Testis (tissue), 3 donors: ENCODE measurements around the gene SYTL4. TPM values are rescaled to one million over a fixed set of nuclear protein-coding genes. Genes with fewer than 3 reads are reported as not detected.
A peak's percentile ranks its signal among the peaks of the same experiment; 100 is the strongest.

Source experiments
- DNase-seq: peaks from one replicate; pipeline ENCODE4 v3.0.0-alpha.2; 2019
- H3K27ac ChIP-seq, 2 donors: fragments of 200-600 bp; sonication (generic); one replicate each; pipeline ENCODE4 v1.5.1; 2019
- H3K27me3 ChIP-seq: fragments of 200-600 bp; sonication (generic); one replicate; pipeline ENCODE4 v1.5.1; 2019
- H3K36me3 ChIP-seq: fragments of 200-600 bp; sonication (generic); one replicate; pipeline ENCODE4 v1.5.1; 2017; ENCODE audit warnings: low read depth; ENCODE audit errors: missing control alignments
- H3K4me1 ChIP-seq: fragments of 200-600 bp; sonication (generic); one replicate; pipeline ENCODE4 v1.5.1; 2019
- H3K4me3 ChIP-seq, 2 donors: fragments of 200-600 bp; sonication (generic); one replicate each; pipeline ENCODE4 v1.5.1; 2017 to 2019
- H3K9me3 ChIP-seq: fragments of 200-600 bp; sonication (generic); one replicate; pipeline ENCODE4 v1.5.1; 2017
- POLR2A ChIP-seq: fragments of 450-650 bp; IDR thresholded peaks from one replicate; pipeline ENCODE4 v1.6.1; 2017; ENCODE audit warnings: antibody characterized with exemption, mild to moderate bottlenecking, moderate library complexity
- WGBS, 2 donors: methylation state at CpG; one replicate each; pipeline ENCODE4 v1.1.5; 2018; 5-methylcytosine and 5-hydroxymethylcytosine counted together
- intact Hi-C: fragments of 100-400 bp; cut with DNase I; formaldehyde crosslinking; loops from one replicate; pipeline ENCODE4 v1.15.1; 2023; ENCODE audit warnings: low total_unique reads
- polyA plus RNA-seq: library from polyadenylated mRNA; stranded (reverse); fragments of 350-450 nt; fragmentation: Illumina TruSeq; extraction: RNeasy Lipid Tissue Mini Kit (QIAGEN cat#74804); gene quantifications from one replicate; pipeline ENCODE4 v1.2.3, GENCODE V29; 2014; ENCODE audit warnings: low read depth, low replicate concordance; ENCODE audit not compliant: insufficient read depth
- total RNA-seq, 2 donors: library from RNA; depleted of rRNA; stranded (reverse); fragments of >200 nt; gene quantifications; one replicate each; pipeline ENCODE4 v1.2.3, GENCODE V29; 2016
- TF ChIP-seq, protein P1 (sequence below), 3 experiments: fragments of 450-650 bp in 2 of 3; fragments of 200-600 bp in 1 of 3; sonication (generic) in 1 of 3; IDR thresholded peaks; one replicate each; pipeline ENCODE4 v1.5.1; 2016 to 2019; ENCODE audit warnings: antibody characterized with exemption in 3 of 3, mild to moderate bottlenecking in 2 of 3, moderate library complexity in 1 of 3

The SYTL4 gene
- total and polyA plus RNA-seq, 3 donors from 2014 or later, result 26.3 to 64.7 (median 51.4) TPM

DNA sequence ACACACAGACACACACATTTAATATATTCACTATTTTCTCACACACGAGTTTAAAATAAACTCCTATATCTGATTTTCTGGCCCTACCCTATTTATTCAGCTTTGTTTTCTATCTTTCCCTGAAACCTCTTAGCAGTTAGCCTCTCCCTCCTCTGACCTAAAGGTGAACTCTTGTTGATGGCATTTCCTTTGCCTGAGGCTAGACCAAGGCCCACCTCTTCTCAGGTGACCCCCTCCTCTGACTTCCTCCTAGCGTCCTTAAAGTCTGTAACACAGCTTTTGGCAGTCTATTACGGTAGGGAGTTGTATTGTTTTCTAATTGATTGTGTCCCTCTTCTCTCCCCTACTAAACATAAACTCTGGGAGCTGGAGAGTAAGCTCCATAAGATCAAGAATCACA lies 89.6 kb downstream of the SYTL4 start:
- WGBS, 2 donors, result 75 to 82% methylated on average over 3 of the region's 3 CpGs
- Histone ChIP-seq H3K27me3 (no peaks in the 10 kb centered on the region), H3K27ac (no peak overlapping the region), H3K9me3 (no peaks in the 10 kb centered on the region), H3K4me1 (no peaks in the 10 kb centered on the region), H3K4me3 (no peak overlapping the region), H3K36me3 (no peaks in the 10 kb centered on the region)
- TF ChIP-seq, protein P1, sequence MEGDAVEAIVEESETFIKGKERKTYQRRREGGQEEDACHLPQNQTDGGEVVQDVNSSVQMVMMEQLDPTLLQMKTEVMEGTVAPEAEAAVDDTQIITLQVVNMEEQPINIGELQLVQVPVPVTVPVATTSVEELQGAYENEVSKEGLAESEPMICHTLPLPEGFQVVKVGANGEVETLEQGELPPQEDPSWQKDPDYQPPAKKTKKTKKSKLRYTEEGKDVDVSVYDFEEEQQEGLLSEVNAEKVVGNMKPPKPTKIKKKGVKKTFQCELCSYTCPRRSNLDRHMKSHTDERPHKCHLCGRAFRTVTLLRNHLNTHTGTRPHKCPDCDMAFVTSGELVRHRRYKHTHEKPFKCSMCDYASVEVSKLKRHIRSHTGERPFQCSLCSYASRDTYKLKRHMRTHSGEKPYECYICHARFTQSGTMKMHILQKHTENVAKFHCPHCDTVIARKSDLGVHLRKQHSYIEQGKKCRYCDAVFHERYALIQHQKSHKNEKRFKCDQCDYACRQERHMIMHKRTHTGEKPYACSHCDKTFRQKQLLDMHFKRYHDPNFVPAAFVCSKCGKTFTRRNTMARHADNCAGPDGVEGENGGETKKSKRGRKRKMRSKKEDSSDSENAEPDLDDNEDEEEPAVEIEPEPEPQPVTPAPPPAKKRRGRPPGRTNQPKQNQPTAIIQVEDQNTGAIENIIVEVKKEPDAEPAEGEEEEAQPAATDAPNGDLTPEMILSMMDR (IDR thresholded peaks at IDR 0.05), result no peak
- TF ChIP-seq POLR2A, result no peak
- DNase-seq, result no peak
- intact Hi-C loops, result no loop called here

DNA sequence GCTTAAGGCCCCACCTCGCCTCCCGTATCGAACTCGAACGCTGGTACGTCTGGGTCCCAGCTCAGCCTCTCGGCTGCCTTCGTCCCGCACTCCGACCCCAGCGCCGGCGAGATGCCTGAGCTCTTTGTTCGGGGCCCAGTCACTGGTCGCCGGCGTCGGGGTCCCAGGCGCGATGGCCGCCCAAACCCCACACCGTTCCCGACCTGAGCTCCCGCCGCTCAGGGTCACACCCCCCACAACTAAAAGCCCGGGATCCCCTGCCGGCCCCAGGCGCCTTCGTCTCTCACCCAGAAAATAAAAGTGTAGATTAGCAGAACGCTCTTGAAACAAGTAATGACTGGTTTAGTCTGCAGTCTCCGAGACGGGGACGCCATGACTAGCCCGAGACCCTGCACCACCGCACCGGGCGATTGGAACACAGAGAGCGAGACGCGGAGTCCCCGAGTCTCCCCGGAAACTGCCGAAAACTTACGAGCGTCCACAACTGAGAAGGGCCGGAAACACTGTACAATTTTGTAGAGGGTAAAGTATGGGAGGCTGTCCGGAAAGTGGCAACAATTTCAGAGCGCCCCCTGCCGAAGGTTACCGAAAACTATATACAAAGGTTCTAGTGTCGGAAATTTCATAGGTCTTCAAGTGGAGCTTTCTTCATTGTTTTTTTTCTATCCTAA lies 95.5 kb downstream of the SYTL4 start, which contains the start of gene TSPAN6:
TSPAN6 (minus strand) TSS at position 486 of the 671 bp plus-strand sequence; CDS start at position 374, 112 bp downstream.
- peak; percentile 86 for DNase-seq
- H3K4me1 ChIP-seq, result no peaks in the 10 kb centered on the region
- H3K4me3 ChIP-seq, result peak within 1 kb of the TSS; percentile 60 to 61
- peak within 1 kb of the TSS; percentile 69 to 75 for H3K27ac ChIP-seq
- WGBS, 2 donors, result 0 to 1% methylated on average over 14 to 26 of the region's 51 CpGs
- no peaks in the 10 kb centered on the region for H3K9me3 ChIP-seq
- no peak for TF ChIP-seq POLR2A
- TF ChIP-seq, protein P1 (IDR thresholded peaks at IDR 0.05), result peak in 2 of 3 experiments; percentile 34 to 47
- intact Hi-C loops, result loop anchor here (10.0 kb wide), 1 partner anchor 122 kb away; no protein-coding TSS in a partner anchor
- no peaks in the 10 kb centered on the region for H3K36me3 ChIP-seq
- no peaks in the 10 kb centered on the region for H3K27me3 ChIP-seq

DNA sequence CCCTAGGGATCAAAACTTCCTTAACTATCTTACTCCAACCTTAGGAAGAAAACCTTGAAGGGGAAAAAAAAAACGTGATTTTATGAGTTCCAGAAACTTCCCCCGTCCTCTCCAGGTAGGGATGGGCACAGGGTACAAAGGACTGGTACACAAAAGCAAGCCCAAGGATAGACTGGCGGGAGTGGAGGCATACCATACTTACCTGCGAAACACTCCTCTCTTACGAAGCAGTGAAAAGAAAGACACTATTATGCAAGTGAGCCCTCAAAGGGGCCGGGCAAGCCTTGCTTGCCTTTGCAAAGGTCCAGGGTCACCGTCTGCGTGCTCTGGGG lies 96.0 kb downstream of the SYTL4 start:
- Histone ChIP-seq H3K27me3 (no peaks in the 10 kb centered on the region), H3K27ac (peak overlapping the region; percentile 69 to 75), H3K4me1 (no peaks in the 10 kb centered on the region), H3K36me3 (no peaks in the 10 kb centered on the region), H3K9me3 (no peaks in the 10 kb centered on the region), H3K4me3 (peak overlapping the region; percentile 60 to 61)
- TF ChIP-seq, protein P1 (IDR thresholded peaks at IDR 0.05), result no peak
- TF ChIP-seq POLR2A, result no peak
- no peak for DNase-seq
- 9 to 21% methylated on average over 3 to 7 of the region's 8 CpGs for WGBS, 2 donors
- intact Hi-C loops, result loop anchor here (10.0 kb wide), 1 partner anchor 121 kb away; no protein-coding TSS in a partner anchor

DNA sequence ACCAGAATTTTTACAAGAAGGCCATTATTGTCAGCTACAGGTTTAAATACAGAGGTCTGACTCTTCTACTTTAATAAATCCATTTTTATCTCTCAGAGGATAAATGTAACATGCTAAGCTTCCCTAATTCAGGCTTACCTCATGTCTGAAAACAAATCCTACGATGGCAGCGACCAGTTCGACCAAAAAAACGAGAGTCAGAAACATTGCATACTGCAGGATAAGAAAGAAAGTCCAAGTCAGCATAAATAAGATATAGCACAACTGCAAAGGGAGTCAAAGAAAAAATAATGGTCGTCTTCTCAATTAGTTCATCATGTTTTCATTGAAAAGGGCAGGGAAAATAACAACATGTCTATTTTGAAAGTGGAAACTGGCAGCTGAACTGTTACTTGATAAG lies 96.9 kb downstream of the SYTL4 start:
- no peak overlapping the region for H3K27ac ChIP-seq
- DNase-seq, result no peak
- 45 to 61% methylated on average over 5 of the region's 5 CpGs for WGBS, 2 donors
- intact Hi-C loops, result loop anchor here (10.0 kb wide), 1 partner anchor 120 kb away; no protein-coding TSS in a partner anchor
- no peaks in the 10 kb centered on the region for H3K36me3 ChIP-seq
- TF ChIP-seq, protein P1 (IDR thresholded peaks at IDR 0.05), result no peak
- no peak for TF ChIP-seq POLR2A
- H3K4me3 ChIP-seq, result no peak overlapping the region
- no peaks in the 10 kb centered on the region for H3K27me3 ChIP-seq
- no peaks in the 10 kb centered on the region for H3K9me3 ChIP-seq
- no peaks in the 10 kb centered on the region for H3K4me1 ChIP-seq
